Measurements from ENCODE around the gene CTTN.

DNA sequence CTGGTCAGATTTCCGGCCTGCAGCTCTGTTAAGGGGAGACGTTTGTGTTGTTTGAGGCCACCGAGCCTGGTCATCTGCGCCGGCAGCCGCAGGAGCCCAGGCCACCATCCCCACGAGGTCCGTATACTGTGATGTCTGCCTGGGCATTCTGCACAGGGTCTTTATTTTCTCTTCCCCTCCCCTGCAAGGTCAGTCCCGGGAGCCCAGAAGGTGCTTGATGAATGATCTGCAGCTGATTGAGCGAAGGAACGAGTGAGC, 45.4 kb downstream of the CTTN start:
- TF ChIP-seq, protein P1, sequence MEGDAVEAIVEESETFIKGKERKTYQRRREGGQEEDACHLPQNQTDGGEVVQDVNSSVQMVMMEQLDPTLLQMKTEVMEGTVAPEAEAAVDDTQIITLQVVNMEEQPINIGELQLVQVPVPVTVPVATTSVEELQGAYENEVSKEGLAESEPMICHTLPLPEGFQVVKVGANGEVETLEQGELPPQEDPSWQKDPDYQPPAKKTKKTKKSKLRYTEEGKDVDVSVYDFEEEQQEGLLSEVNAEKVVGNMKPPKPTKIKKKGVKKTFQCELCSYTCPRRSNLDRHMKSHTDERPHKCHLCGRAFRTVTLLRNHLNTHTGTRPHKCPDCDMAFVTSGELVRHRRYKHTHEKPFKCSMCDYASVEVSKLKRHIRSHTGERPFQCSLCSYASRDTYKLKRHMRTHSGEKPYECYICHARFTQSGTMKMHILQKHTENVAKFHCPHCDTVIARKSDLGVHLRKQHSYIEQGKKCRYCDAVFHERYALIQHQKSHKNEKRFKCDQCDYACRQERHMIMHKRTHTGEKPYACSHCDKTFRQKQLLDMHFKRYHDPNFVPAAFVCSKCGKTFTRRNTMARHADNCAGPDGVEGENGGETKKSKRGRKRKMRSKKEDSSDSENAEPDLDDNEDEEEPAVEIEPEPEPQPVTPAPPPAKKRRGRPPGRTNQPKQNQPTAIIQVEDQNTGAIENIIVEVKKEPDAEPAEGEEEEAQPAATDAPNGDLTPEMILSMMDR (CRISPR knock-in tag; IDR thresholded peaks at IDR 0.05): no peak
- no peak for TF ChIP-seq SP4 (CRISPR knock-in tag; IDR thresholded peaks at IDR 0.05)
- no peak for TF ChIP-seq ZZZ3 (CRISPR knock-in tag; IDR thresholded peaks at IDR 0.05; ENCODE audit: borderline replicate concordance)
- no peak for TF ChIP-seq ZNF354B (CRISPR knock-in tag; IDR thresholded peaks at IDR 0.05)
- TF ChIP-seq EZH2 (conservative IDR thresholded peaks at IDR 0.05; ENCODE audit: low read depth, low read length): no peak
- TF ChIP-seq MXI1 (IDR thresholded peaks at IDR 0.05; ENCODE audit: borderline replicate concordance, low read depth, low read length): no peak
- no peak for TF ChIP-seq ARNT (IDR thresholded peaks at IDR 0.05)
- no peak for TF ChIP-seq YEATS2 (CRISPR knock-in tag; IDR thresholded peaks at IDR 0.05; ENCODE audit: borderline replicate concordance)
- no peak for TF ChIP-seq ZFYVE20 (CRISPR knock-in tag; IDR thresholded peaks at IDR 0.05; ENCODE audit: borderline replicate concordance, low read depth)
- TF ChIP-seq RXRB (CRISPR knock-in tag; IDR thresholded peaks at IDR 0.05; ENCODE audit: borderline replicate concordance): no peak
- no peak for TF ChIP-seq TCF12 (IDR thresholded peaks at IDR 0.05)
- TF ChIP-seq TCF12 (CRISPR knock-in tag; IDR thresholded peaks at IDR 0.05): no peak
- no peak for TF ChIP-seq CREB1 (IDR thresholded peaks at IDR 0.05)
- no peak for TF ChIP-seq CREB1 (CRISPR knock-in tag; IDR thresholded peaks at IDR 0.05)

All from HepG2 (cell line).